Liver (tissue), 9 donors: ENCODE results near the gene KRTAP4-5. TPM values are rescaled to one million over a fixed set of nuclear protein-coding genes. Genes with fewer than 3 reads are reported as not detected.

Experiments
- DNase-seq: peaks from one replicate; pipeline ENCODE4 v3.0.0-alpha.2; 2017; ENCODE audit warnings: low spot score
- H3K27ac ChIP-seq, 2 donors: one replicate each; pipeline ENCODE4 v1.7.0; 2013; ENCODE audit warnings: inconsistent platforms in 2 of 2, low read length in 2 of 2, control low read depth in 1 of 2, low read depth in 1 of 2, mild to moderate bottlenecking in 1 of 2
- H3K27me3 ChIP-seq, 4 donors: one replicate each; pipeline versions ENCODE4 v1.6.1 to v1.7.0; 2013; ENCODE audit warnings: low read length in 3 of 4, inconsistent platforms in 1 of 4, mild to moderate bottlenecking in 1 of 4, moderate library complexity in 1 of 4; ENCODE audit not compliant: control insufficient read depth in 4 of 4, insufficient read depth in 4 of 4
- H3K36me3 ChIP-seq, 4 donors: one replicate each; pipeline versions ENCODE4 v1.6.1 to v1.7.0; 2013; ENCODE audit warnings: low read length in 3 of 4, mild to moderate bottlenecking in 3 of 4, low read depth in 1 of 4, moderate library complexity in 1 of 4; ENCODE audit not compliant: control insufficient read depth in 4 of 4, insufficient read depth in 3 of 4
- H3K4me1 ChIP-seq, 4 donors: one replicate each; pipeline versions ENCODE4 v1.6.1 to v1.7.0; 2013; ENCODE audit warnings: low read length in 3 of 4, mild to moderate bottlenecking in 3 of 4, moderate library complexity in 1 of 4; ENCODE audit not compliant: control insufficient read depth in 4 of 4, insufficient read depth in 4 of 4
- H3K4me3 ChIP-seq, 3 donors: one replicate each; pipeline versions ENCODE4 v1.6.1 to v1.7.0; 2013; ENCODE audit warnings: low read length in 3 of 3, control low read depth in 1 of 3, low read depth in 1 of 3, mild to moderate bottlenecking in 1 of 3
- H3K9ac ChIP-seq, 2 donors: one replicate each; pipeline ENCODE4 v1.7.0; 2013; ENCODE audit warnings: low read length in 2 of 2, mild to moderate bottlenecking in 2 of 2, moderate library complexity in 2 of 2, control low read depth in 1 of 2, low read depth in 1 of 2
- H3K9me3 ChIP-seq, 4 donors: one replicate each; pipeline versions ENCODE4 v1.6.1 to v1.7.0; 2013; ENCODE audit warnings: low read length in 3 of 4; ENCODE audit not compliant: control insufficient read depth in 4 of 4
- EGR1 ChIP-seq, 2 donors: IDR thresholded peaks; 2 replicates each; pipeline ENCODE4 v1.6.1; 2016 to 2018; ENCODE audit warnings: antibody characterized with exemption in 2 of 2, low read depth in 2 of 2
- FOXA1 ChIP-seq: IDR thresholded peaks from 2 replicates; pipeline ENCODE4 v1.6.1; 2016; ENCODE audit warnings: antibody characterized with exemption
- FOXA2 ChIP-seq: IDR thresholded peaks from 2 replicates; pipeline ENCODE4 v1.6.1; 2016; ENCODE audit warnings: antibody characterized with exemption
- GABPA ChIP-seq, 2 donors: IDR thresholded peaks in 1 of 2; conservative IDR thresholded peaks in 1 of 2; 2 replicates each; pipeline ENCODE4 v1.6.1; 2016; ENCODE audit warnings: antibody characterized with exemption in 2 of 2, mild to moderate bottlenecking in 1 of 2, moderate library complexity in 1 of 2
- HNF4A ChIP-seq, 2 donors: conservative IDR thresholded peaks; 2 replicates each; pipeline ENCODE4 v1.6.1; 2016; ENCODE audit warnings: antibody characterized with exemption in 2 of 2, mild to moderate bottlenecking in 2 of 2
- JUND ChIP-seq, 2 donors: IDR thresholded peaks; 2 replicates each; pipeline ENCODE4 v1.6.1; 2016; ENCODE audit warnings: antibody characterized with exemption in 2 of 2
- NR2F2 ChIP-seq: IDR thresholded peaks from 2 replicates; pipeline ENCODE4 v1.6.1; 2016; ENCODE audit warnings: antibody characterized with exemption
- RAD21 ChIP-seq, 2 donors: IDR thresholded peaks; 2 replicates each; pipeline ENCODE4 v1.6.1; 2016; ENCODE audit warnings: antibody characterized with exemption in 2 of 2, mild to moderate bottlenecking in 2 of 2
- RXRA ChIP-seq, 2 donors: IDR thresholded peaks; 2 replicates each; pipeline ENCODE4 v1.6.1; 2017 to 2018; ENCODE audit warnings: antibody characterized with exemption in 2 of 2, mild to moderate bottlenecking in 1 of 2
- SP1 ChIP-seq: IDR thresholded peaks from 2 replicates; pipeline ENCODE4 v1.6.1; 2018; ENCODE audit warnings: antibody characterized with exemption, mild to moderate bottlenecking
- YY1 ChIP-seq: IDR thresholded peaks from 2 replicates; pipeline ENCODE4 v1.6.1; 2016; ENCODE audit warnings: antibody characterized with exemption, mild to moderate bottlenecking
- WGBS: extraction: QIAGEN DNeasy Blood & Tissue Kit; methylation state at CpG from one replicate; pipeline ENCODE4 v1.1.7; 2013; 5-methylcytosine and 5-hydroxymethylcytosine counted together
- polyA plus RNA-seq, 2 donors: library from polyadenylated mRNA; stranded (reverse) in 1 of 2; unstranded in 1 of 2; fragments of 200-250 nt in 1 of 2; fragments of >200 nt in 1 of 2; fragmentation: Nextera tagmentation in 1 of 2; extraction: Ambion mirVana in 1 of 2; gene quantifications; one replicate each; pipeline versions ENCODE4 v1.2.1 to v1.2.3, GENCODE V29; 2013 to 2015
- total RNA-seq, 2 donors: library from RNA; depleted of rRNA; stranded (reverse); fragments of >200 nt; gene quantifications; one replicate each; pipeline ENCODE4 v1.2.3, GENCODE V29; 2014
- TF ChIP-seq, protein P1 (sequence below): IDR thresholded peaks from 2 replicates; pipeline ENCODE4 v1.6.1; 2016; ENCODE audit warnings: antibody characterized with exemption
- TF ChIP-seq, protein P2 (sequence below): fragments of 150-350 bp; IDR thresholded peaks from 2 replicates; pipeline ENCODE4 v1.5.1; 2017; ENCODE audit warnings: improper control_type of control experiment, low read depth, low read length; ENCODE audit not compliant: missing input control
- TF ChIP-seq, protein P3 (sequence below): IDR thresholded peaks from 2 replicates; pipeline ENCODE4 v1.6.1; 2016; ENCODE audit warnings: antibody characterized with exemption
- TF ChIP-seq, protein P4 (sequence below): IDR thresholded peaks from 2 replicates; pipeline ENCODE4 v1.6.1; 2016; ENCODE audit warnings: antibody characterized with exemption
- donor health status: healthy.
- donor health status: healthy.
- donor health status: healthy.
- donor health status: healthy.
- donor health status: healthy.

The KRTAP4-5 gene
- total RNA-seq, result not detected
- polyA plus RNA-seq, result not detected

DNA sequence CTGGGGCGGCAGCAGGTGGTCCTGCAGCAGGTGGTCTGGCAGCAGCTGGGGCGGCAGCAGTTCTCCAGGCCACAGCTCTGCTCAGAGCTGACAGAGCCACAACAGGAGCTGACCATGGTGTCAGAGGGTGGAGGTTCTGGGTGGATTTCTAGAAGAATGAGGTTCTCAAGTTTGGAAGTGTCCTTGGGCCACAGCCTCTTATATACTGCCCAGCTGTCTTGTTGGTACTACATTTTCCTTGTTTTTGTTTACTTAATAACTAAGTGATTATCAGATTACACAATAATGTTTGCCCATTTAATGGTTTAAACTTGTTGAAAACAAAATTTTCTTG lies at the start of gene KRTAP4-5:
Gene KRTAP4-5 (minus strand): TSS at position 174 of the 334 bp plus-strand sequence. CDS start 58 bp downstream, at position 116.
- WGBS, result 42% methylated on average over 2 of the region's 2 CpGs
- no peak within 1 kb of the TSS for H3K9ac ChIP-seq
- no peak within 1 kb of the TSS for H3K4me3 ChIP-seq
- H3K27me3 ChIP-seq, result peaks cover 0 to 3% (median 0%) of the 10 kb centered on the region in 4 donors
- DNase-seq, result no peak
- no peaks in the 10 kb centered on the region for H3K9me3 ChIP-seq
- TF ChIP-seq EGR1 (IDR thresholded peaks at IDR 0.05; ENCODE audit: low read depth in 2 of 2) (no peak), RAD21 (IDR thresholded peaks at IDR 0.05) (no peak), YY1 (no peak), FOXA2 (no peak), NR2F2 (no peak), FOXA1 (no peak), HNF4A (conservative IDR thresholded peaks at IDR 0.05) (no peak), SP1 (no peak)
- TF ChIP-seq, protein P1, sequence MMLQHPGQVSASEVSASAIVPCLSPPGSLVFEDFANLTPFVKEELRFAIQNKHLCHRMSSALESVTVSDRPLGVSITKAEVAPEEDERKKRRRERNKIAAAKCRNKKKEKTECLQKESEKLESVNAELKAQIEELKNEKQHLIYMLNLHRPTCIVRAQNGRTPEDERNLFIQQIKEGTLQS, result no peak
- TF ChIP-seq, protein P2, sequence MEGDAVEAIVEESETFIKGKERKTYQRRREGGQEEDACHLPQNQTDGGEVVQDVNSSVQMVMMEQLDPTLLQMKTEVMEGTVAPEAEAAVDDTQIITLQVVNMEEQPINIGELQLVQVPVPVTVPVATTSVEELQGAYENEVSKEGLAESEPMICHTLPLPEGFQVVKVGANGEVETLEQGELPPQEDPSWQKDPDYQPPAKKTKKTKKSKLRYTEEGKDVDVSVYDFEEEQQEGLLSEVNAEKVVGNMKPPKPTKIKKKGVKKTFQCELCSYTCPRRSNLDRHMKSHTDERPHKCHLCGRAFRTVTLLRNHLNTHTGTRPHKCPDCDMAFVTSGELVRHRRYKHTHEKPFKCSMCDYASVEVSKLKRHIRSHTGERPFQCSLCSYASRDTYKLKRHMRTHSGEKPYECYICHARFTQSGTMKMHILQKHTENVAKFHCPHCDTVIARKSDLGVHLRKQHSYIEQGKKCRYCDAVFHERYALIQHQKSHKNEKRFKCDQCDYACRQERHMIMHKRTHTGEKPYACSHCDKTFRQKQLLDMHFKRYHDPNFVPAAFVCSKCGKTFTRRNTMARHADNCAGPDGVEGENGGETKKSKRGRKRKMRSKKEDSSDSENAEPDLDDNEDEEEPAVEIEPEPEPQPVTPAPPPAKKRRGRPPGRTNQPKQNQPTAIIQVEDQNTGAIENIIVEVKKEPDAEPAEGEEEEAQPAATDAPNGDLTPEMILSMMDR, result no peak
- TF ChIP-seq, protein P3, sequence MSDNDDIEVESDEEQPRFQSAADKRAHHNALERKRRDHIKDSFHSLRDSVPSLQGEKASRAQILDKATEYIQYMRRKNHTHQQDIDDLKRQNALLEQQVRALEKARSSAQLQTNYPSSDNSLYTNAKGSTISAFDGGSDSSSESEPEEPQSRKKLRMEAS, result no peak
- H3K36me3 ChIP-seq, result no peaks in the 10 kb centered on the region
- no peaks in the 10 kb centered on the region for H3K4me1 ChIP-seq
- H3K27ac ChIP-seq, result no peak within 1 kb of the TSS

DNA sequence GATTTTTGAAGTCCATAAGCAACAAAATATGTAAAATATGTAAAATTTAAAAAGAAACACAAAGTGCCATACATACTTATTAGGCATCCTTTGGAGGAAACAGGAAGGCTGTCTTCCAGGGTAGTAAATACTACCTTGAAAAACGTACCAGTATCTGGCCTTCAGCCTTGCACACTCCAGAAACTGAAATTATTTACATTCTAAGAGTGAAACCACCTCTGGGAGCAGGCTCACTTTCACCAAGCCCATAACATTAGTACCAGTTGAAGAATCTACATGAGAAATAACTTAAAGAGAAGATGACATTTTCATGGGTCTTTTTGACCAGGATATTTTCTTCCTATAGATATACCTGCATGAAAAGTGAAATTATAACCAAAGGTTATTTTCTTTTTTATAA lies 46.4 kb upstream of the KRTAP4-5 start:
- H3K4me3 ChIP-seq, result no peak overlapping the region
- WGBS, result 40% methylated on average over 1 of the region's 1 CpG
- no peak for TF ChIP-seq JUND (IDR thresholded peaks at IDR 0.05)
- TF ChIP-seq RXRA (IDR thresholded peaks at IDR 0.05), result no peak
- no peak for TF ChIP-seq GABPA (IDR thresholded peaks at IDR 0.05 in 1 of 2, conservative IDR thresholded peaks at IDR 0.05 in 1 of 2)
- TF ChIP-seq, protein P4, sequence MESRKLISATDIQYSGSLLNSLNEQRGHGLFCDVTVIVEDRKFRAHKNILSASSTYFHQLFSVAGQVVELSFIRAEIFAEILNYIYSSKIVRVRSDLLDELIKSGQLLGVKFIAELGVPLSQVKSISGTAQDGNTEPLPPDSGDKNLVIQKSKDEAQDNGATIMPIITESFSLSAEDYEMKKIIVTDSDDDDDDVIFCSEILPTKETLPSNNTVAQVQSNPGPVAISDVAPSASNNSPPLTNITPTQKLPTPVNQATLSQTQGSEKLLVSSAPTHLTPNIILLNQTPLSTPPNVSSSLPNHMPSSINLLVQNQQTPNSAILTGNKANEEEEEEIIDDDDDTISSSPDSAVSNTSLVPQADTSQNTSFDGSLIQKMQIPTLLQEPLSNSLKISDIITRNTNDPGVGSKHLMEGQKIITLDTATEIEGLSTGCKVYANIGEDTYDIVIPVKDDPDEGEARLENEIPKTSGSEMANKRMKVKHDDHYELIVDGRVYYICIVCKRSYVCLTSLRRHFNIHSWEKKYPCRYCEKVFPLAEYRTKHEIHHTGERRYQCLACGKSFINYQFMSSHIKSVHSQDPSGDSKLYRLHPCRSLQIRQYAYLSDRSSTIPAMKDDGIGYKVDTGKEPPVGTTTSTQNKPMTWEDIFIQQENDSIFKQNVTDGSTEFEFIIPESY, result no peak
- no peak for TF ChIP-seq EGR1 (IDR thresholded peaks at IDR 0.05; ENCODE audit: low read depth in 2 of 2)
- TF ChIP-seq, protein P2, result no peak
- TF ChIP-seq SP1, result no peak
- TF ChIP-seq, protein P1, result no peak
- no peak for TF ChIP-seq FOXA1
- H3K9me3 ChIP-seq, result no peaks in the 10 kb centered on the region
- no peak for DNase-seq
- H3K36me3 ChIP-seq, result no peaks in the 10 kb centered on the region
- no peaks in the 10 kb centered on the region for H3K27me3 ChIP-seq
- no peak overlapping the region for H3K27ac ChIP-seq
- H3K9ac ChIP-seq, result no peak overlapping the region
- H3K4me1 ChIP-seq, result no peaks in the 10 kb centered on the region
